ENCODE measurements around the gene MRPL24. TPM values are rescaled to one million over a fixed set of nuclear protein-coding genes. Genes with fewer than 3 reads are reported as not detected.

The MRPL24 gene
- total RNA-seq, 2 experiments from 2014 or later = 11.7 to 11.9 TPM

- Histone ChIP-seq H3K4me1 (ENCODE audit: insufficient read depth, low read length) (peaks cover 18% of the 10 kb centered on the region), H3K27me3 (ENCODE audit: control insufficient read depth in 1 of 2, insufficient read depth in 2 of 2, low read length in 2 of 2) (peaks cover 24 to 26% of the 10 kb centered on the region in 2 experiments), H3K9me3 (ENCODE audit: control insufficient read depth in 1 of 2, insufficient read depth in 1 of 2, low read length in 2 of 2) (no peaks in the 10 kb centered on the region), H3K36me3 (ENCODE audit: insufficient read depth, low read length) (no peaks in the 10 kb centered on the region), H3K4me3 (ENCODE audit: low read length) (no peak overlapping the region), H3K27ac (ENCODE audit: low read depth in 1 of 2, low read length in 2 of 2) (no peak overlapping the region)
- no peak for TF ChIP-seq CTCF (IDR thresholded peaks at IDR 0.05)
- no peak overlapping the region for H3K27ac Mint-ChIP-seq
- no peaks in the 10 kb centered on the region for H3K36me3 Mint-ChIP-seq (ENCODE audit: low read depth)
- no peaks in the 10 kb centered on the region for H3K9me3 Mint-ChIP-seq
- peaks cover 78% of the 10 kb centered on the region for H3K27me3 Mint-ChIP-seq
- intact Hi-C loops (cut with DNase I, micrococcal nuclease) = no loop called here
- H3K4me3 Mint-ChIP-seq = no peak overlapping the region
- no peak for DNase-seq
- CTCF ChIA-PET = interaction anchor here (2.0 kb wide), 1 partner anchor 11 kb away, joined by 10 read pairs; no protein-coding TSS in a partner anchor
- POLR2A ChIA-PET = no interaction called here
- ATAC-seq (ENCODE audit: poor library complexity) = peak; percentile 54
- H3K4me1 Mint-ChIP-seq (ENCODE audit: low read depth) = peaks cover 18% of the 10 kb centered on the region
Observed at GRCh38 chr1:156700736-156701531, 40.0 kb downstream of the MRPL24 start.

GRCh38 chr1:156698995-156699394 lies 41.9 kb downstream of the MRPL24 start:
- Histone ChIP-seq H3K27me3 (ENCODE audit: control insufficient read depth in 1 of 2, insufficient read depth in 2 of 2, low read length in 2 of 2) (peaks cover 16 to 23% of the 10 kb centered on the region in 2 experiments), H3K36me3 (ENCODE audit: insufficient read depth, low read length) (no peaks in the 10 kb centered on the region), H3K9me3 (ENCODE audit: control insufficient read depth in 1 of 2, insufficient read depth in 1 of 2, low read length in 2 of 2) (no peaks in the 10 kb centered on the region), H3K4me3 (ENCODE audit: low read length) (no peak overlapping the region), H3K27ac (ENCODE audit: low read depth in 1 of 2, low read length in 2 of 2) (no peak overlapping the region), H3K4me1 (ENCODE audit: insufficient read depth, low read length) (no peaks in the 10 kb centered on the region)
- POLR2A ChIA-PET = no interaction called here
- no peaks in the 10 kb centered on the region for H3K36me3 Mint-ChIP-seq (ENCODE audit: low read depth)
- CTCF ChIA-PET = no interaction called here
- peaks cover 3% of the 10 kb centered on the region for H3K4me1 Mint-ChIP-seq (ENCODE audit: low read depth)
- H3K9me3 Mint-ChIP-seq = no peaks in the 10 kb centered on the region
- no peak for TF ChIP-seq CTCF (IDR thresholded peaks at IDR 0.05)
- intact Hi-C loops (cut with DNase I, micrococcal nuclease) = no loop called here
- no peak for ATAC-seq (ENCODE audit: poor library complexity)
- H3K27me3 Mint-ChIP-seq = peaks cover 75% of the 10 kb centered on the region
- no peak overlapping the region for H3K27ac Mint-ChIP-seq
- no peak overlapping the region for H3K4me3 Mint-ChIP-seq
- no peak for DNase-seq

GRCh38 chr1:156697481-156697880 lies 43.4 kb downstream of the MRPL24 start:
- ATAC-seq (ENCODE audit: poor library complexity) (no peak), DNase-seq (no peak)
- H3K9me3 Mint-ChIP-seq = no peaks in the 10 kb centered on the region
- POLR2A ChIA-PET = no interaction called here
- intact Hi-C loops (cut with DNase I, micrococcal nuclease) = no loop called here
- CTCF ChIA-PET = no interaction called here
- Histone ChIP-seq H3K4me1 (ENCODE audit: insufficient read depth, low read length) (peaks cover 9% of the 10 kb centered on the region), H3K9me3 (ENCODE audit: control insufficient read depth in 1 of 2, insufficient read depth in 1 of 2, low read length in 2 of 2) (peaks cover 0 to 6% of the 10 kb centered on the region in 2 experiments), H3K27me3 (ENCODE audit: control insufficient read depth in 1 of 2, insufficient read depth in 2 of 2, low read length in 2 of 2) (peaks cover 19 to 26% of the 10 kb centered on the region in 2 experiments), H3K4me3 (ENCODE audit: low read length) (no peak overlapping the region), H3K36me3 (ENCODE audit: insufficient read depth, low read length) (no peaks in the 10 kb centered on the region), H3K27ac (ENCODE audit: low read depth in 1 of 2, low read length in 2 of 2) (no peak overlapping the region)
- H3K4me3 Mint-ChIP-seq = no peak overlapping the region
- no peaks in the 10 kb centered on the region for H3K36me3 Mint-ChIP-seq (ENCODE audit: low read depth)
- TF ChIP-seq CTCF (IDR thresholded peaks at IDR 0.05) = no peak
- H3K4me1 Mint-ChIP-seq (ENCODE audit: low read depth) = peaks cover 11% of the 10 kb centered on the region
- no peak overlapping the region for H3K27ac Mint-ChIP-seq
- H3K27me3 Mint-ChIP-seq = peaks cover 75% of the 10 kb centered on the region

Data from CD4-positive, alpha-beta T cell (primary cell).